GM19395 (cell line): Measurements from ENCODE around the gene OVOL2.
"Not testable (repeated sequence)": the region's sequence is repeated elsewhere in the genome, so short reads cannot be mapped to it uniquely, and the experiment has no call there.

Experiments
- ATAC-seq: cut with Tn5 transposase; IDR thresholded peaks from one replicate; pipeline ENCODE4 v1.9.1; 2021; ENCODE audit warnings: mild to moderate bottlenecking, moderate library complexity; ENCODE audit not compliant: unreplicated experiment

OVOL2 gene

DNA sequence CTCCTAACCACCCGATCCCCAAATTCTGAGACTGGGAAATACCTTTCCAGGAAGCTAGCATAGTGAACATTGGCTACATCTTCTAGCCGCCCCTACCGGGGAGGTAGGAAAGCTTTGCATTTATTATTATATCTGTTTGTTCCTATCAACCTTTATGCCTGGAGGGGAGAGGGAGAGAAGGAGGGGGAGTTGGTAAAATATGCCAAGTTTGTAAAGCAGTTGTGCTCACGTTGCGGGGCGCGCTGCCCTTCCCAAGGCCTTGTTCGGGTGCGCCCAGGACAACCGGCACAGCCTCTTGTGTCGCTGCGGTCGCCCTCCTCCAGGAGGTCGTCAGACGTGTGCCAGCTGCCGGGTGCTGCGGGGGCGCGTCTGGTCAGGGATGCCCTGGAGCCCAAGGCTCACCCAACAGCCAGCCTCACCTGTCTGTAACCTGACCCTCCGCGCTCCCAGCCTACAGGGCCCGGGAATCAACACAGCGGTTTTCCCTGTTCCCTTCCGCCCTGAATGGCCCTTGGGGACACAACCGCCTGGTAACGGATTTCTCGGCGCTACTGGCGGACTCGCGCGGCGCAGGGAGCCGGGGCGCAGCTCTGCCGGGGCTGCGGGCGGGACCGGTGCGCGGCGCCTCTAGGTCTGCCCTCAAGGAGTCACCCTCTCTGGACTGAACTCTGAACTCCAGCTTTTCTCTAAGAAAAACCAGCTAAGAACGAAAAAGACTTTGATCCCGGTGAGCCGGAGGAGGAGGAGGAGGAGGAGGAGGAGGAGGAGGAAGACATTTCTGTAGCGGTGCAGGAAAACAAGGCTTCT, 1.1 kb upstream of the OVOL2 start:
- no peak for ATAC-seq

DNA sequence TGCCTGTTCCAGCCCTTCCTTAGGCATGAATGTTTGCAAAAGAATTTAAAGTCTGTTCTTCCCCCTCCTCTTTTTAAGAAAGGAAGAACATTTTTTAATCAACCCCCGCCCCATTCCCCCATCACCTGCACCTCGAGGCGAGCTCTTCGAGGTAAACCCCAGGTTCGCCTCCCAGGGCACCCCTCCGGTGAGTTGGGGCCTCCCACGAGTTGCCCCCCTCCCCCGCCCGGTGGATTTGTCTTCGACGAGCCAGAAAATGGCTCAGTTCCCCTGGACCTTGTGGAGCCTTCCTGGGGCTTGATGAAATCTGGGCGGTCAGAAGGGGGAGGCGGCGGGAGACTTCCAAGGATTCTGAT, 256 bp upstream of the OVOL2 start:
- ATAC-seq = no peak

DNA sequence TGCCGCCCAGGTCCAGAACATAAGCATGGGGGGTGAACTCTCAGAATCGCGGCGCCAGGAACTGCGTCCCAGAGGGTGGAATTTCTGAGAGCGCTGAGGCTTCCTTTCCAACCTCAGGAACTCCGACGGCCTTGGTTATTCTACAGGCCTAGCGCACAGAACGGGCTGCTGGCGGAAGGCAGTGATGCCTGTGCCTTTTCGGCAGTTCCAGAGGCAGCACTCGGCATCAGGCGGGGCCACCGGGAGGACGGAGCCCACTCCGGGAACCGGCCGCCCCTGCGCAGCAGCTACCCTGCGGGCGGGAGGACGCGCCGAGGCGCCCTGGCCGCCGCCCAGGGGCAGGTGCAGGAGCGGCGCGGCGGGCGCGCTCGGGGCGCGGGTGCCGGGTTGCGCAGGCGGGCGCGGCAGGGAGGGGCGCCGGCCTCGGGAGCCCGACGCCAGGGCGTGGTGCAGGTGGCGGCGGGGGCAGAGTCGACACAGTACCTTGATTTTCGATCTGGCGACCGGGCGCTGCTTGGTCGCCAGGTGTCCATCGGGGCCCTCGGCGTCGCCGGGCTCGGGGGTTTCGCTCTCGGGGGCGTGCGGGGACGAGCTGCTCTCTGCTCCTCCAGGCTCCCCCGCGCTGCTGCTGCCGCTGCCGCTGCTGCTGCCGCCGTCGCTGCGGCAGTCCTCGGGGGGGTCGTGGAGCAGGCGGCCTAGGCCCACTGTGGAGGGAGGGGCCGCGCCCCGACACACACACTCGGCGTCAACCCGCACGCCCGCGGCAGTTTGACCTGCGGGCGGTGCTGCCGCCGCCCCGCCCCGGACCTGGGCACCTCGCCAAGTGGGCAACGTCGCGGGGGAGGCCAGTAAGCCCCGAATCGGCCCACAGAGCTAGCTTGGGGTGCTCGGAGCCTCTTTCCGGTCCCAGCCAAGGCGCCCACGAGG, 1.3 kb downstream of the OVOL2 start:
- ATAC-seq = no peak

DNA sequence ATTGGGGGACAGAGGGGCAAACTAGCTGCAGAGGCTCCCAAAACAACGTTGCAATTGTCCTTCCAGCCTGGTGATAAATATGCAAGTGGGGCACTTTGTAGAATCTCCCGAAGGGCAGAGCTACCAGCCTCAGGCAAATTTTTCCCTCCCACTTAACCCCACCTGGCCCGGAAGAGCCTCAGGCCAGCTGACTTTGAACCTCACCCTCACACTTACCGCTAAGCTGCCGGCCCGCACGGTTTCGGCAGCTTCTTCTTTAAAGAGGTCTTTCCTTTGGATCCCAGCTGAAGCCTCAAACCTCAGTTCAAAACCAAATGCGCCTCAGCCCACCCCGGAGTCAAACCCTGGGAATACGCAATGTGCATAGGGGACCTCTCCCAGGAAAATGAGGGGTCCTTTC, 2.5 kb downstream of the OVOL2 start:
- no peak for ATAC-seq

DNA sequence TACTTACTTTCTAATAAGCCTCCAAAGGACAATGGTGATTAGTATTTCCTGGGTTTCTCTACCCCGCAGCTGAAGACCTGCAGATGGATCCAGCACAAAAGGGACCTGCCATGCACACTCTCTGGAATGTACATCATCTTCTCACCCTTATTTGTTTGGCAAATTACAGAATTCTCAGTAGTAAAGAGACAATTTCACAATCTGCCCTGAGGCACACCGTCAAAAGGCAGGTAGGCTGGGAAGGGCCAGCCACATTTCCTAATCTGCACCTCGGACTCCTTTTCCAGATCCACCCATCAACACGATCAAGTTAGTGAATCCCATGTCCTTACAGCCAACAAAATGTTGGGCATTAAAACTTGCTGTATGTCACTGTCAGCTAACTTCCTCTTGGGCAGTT, 4.9 kb downstream of the OVOL2 start:
- ATAC-seq = no peak

DNA sequence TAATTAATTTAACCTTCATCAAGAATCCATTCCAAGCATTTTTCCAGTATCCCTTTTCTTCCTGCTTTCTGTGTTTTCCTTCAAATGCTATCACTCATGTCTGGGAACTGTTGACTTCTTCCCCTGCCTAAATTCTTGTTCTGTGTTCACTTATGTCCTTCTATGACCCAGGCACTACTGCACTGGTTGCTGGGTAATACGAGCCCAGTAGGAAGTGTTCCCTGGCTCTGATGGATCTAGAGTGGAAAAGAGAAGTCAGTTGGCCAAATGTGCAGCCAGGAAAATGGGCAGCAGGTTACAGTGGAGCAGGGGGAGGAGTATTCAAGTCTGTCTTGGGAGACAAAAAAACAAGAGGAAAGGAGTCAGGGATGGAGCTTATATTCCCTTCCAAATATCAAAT, 7.1 kb downstream of the OVOL2 start:
- no peak for ATAC-seq

DNA sequence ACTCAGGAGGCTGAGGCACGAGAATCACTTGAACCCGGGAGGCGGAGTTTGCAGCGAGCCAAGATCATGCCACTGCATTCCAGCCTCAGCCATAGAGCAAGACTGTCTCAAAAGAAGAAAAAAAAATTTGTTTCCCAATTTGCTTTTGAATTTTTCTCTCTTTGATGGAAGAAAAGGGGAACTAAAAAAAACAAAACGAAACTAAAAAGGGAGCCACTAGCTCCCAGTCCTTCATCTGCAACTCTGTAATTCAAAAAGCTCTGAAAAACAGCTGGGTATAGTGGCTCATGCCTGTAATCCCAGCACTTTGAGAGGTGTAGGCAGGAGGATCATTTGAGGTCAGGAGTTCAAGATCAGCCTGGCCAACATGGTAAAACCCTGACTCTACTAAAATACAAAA, 9.5 kb downstream of the OVOL2 start:
- no peak for ATAC-seq

DNA sequence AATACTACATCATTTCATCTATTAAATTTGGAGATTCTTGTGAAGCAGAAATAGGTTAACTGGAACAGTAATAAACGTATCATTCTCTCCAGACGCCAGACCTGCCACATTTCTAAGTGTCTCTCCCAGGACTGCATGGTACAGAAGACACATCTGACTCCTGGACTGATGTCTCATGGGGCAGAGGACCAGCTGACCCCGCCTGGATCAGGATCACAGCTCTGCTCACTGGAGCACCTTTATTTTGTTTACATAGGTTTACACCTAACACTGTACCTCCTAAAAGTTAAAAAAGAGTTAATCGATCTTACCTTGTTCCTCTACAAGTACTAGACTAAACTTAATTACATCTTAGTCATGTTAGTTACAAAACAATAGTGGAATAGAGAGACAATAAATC, 11.2 kb downstream of the OVOL2 start:
- ATAC-seq = no peak

DNA sequence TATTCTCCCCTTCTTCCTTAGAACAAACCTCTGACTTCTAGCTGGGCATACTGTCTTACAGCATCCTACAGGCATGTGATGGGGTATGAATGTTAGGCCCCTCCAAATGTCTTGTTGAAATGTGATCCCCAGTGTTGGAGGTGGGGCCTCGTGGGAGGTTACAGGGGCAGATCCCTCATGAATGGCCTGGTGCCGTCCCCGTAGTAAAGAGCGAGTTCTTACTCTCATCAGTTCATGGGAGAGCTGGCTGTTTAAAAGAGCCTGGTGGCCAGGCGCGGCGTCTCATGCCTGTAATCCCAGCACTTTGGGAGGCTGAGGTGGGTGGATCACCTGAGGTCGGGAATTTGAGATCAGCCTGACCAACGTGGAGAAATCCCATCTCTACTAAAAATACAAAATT, 15.5 kb downstream of the OVOL2 start:
- ATAC-seq = no peak

DNA sequence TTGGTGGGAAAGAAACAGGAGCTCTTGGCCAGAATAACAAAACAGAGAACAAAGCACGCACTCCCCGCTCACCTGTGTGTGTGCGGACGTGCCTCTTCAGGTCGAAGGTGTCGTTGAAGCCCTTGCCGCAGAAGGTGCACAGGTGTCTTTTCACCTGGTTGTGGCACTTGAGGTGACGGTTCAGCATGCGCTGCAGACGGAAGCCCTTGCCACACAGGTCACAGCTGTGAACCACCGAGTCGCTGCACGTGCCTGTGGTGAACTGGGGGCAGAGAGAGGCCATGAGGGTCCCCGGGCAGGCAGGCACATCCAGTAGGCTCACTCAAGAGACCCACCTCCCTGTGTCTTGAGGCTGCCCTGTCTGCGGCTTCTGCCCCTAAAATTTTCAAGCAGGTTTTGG, 16.3 kb downstream of the OVOL2 start:
- ATAC-seq = no peak

DNA sequence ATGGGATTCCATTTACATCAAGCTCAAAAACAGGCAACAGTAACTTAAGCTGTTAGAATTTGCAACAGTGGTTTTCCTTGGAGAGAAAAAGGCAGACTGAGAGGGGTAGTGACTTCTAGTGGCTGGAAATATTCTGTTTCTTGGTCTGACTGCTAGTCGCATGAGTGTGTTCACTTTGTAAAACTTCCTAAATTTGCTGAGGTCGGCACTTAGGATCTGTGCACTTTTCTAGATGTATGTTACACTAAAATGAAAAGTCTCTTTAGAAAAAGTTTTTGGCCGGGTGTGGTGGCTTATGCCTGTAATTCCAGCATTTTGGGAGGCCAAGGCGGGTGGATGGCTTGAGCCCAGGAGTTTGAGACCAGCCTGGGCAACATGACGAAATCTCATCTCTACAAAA, 18.7 kb downstream of the OVOL2 start:
- no peak for ATAC-seq

DNA sequence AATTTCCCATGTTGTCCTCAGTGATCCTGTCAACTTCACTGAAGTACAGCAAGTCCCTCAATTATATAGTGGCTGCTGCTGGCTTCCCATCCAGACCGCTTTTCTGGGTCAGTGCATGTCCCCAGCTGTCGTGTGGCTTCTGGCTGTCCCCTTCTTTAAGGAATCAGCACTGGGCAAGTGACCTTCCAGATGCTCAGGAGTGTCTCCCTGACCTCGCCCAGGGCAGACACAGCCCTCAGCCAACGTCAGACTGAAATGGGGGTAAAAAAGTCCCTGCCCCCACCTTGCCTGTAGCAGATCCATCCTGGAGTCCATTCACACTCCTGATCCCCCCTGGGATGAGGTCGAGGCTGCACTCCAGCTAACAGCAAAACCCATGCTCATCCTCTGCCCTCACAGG, 23.7 kb downstream of the OVOL2 start:
- ATAC-seq = no peak

DNA sequence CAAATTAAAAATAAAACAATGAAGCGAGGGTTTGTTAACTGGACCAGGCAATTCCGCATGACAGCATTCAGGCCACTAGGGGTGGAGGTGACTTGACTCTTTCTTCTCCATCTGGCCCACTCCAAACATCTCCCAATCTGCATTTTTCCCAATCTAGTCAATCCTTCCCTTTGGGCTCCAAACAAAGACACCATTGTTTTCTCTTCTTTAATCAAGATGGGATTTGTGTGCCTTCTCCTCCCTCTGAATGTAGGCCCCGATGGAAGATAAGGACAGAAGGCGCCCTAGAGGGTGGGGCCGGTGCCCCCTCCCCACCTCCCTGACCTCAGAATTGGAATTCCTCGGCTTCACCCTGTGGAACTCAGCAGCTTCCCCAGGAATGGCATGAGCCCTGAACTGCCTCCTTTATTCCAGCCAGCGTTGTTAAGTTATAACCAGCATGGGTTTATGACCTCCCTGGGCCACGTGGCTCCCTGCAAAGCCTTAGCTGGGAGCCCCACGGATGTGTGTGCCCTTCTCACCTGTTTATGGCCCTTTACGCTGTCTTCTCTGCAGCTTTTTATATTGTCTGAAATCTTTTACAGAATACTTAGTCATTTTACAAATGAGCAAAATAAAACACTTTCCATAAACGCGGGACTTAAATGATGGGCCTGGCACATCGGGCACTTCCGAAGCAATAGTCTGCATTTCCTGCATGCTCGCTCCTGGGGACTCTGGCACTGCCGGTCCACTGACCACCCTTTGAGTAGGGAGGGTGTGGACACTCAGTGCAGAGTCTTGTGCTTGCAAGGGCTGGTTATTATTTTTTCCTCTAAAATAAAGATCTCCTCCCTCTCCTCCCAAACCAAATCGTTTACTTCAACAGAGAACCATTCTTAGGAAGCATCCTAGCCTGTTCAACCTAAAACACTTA, 24.5 kb downstream of the OVOL2 start:
- ATAC-seq = no peak

DNA sequence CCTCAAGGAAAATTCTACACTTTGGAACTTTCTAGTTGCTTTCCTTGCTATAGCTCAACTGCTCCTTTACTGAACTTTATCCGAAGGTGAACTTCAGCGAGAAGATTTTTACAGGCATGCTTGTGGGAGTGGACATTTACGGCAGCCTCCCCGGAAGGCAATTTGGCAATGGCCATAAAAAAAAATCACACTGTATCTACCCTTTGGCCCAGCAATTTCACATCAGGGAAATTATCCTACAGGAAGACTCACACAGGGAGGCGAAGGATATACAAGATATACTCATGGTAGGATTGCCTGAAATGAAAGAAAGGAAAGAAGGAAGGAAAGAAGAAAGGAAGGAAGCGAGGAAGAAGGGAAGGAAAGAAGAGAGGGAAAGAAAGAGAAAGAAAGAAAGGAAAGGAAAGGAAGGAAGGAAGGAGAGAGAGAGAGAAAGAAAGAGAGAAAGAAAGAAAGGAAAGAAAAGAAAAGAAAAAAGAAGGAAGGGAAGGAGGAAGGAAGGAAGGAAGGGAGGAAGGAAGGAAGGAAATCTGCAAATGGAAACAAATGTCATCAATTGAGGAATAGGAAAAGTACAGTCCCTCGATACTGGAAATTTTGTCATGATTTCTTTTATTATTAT, 25.7 kb downstream of the OVOL2 start:
- ATAC-seq = no peak

DNA sequence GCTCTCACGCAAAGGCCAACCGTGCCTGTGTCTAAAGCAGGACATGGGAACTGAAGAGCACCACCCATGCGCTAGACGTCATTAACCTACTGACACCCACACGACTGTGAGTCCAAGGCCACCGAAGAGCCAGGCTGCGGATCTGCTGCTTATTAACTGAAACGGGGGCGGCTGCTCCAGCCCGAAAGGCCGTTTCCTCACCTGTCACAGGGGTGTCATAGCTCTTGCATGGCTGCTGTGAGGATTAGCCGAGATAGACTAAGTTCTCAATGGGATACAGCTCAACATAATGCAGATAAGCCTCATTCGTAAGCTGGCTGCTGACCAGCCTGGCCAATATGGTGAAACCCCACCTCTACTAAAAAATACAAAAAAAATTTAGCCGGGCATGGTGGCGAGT, 26.7 kb downstream of the OVOL2 start:
- no peak for ATAC-seq

DNA sequence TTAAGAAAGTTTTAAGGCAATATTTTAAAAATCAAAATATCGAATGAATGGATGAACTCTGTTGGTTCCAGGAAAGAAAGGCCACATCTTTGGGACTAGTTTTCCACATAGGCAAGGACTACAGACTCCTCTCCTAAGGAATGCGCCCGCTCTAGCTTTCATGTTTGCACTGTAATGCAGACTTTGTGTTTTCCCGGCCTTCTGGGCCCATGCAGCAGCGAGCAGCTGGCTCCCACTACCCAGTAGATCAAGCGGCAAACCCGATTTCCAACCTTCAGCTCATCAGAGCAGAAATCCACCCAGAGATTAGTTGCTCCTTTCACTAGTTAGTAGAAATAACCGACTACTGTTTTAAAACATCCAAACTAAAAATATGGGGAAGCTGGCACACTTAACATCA, 27.7 kb downstream of the OVOL2 start:
- ATAC-seq = no peak

DNA sequence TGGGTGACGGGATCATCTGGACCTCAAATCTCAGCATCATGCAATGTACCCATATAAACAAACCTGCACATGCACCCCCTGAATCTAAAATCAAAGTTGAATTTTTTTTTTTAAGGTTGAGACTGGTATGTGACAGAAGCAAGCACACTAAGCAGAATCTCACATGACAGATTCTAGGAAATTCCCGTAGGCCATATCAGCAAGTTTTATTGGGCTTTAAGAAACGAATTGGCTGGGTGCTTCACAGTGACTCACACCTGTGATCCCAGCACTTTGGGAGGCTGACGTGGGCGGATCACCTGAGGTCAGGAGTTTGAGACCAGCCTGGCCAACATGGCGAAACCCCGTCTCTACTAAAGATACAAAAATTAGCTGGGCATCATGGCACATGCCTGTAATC, 30.7 kb downstream of the OVOL2 start:
- ATAC-seq = not testable (repeated sequence)

DNA sequence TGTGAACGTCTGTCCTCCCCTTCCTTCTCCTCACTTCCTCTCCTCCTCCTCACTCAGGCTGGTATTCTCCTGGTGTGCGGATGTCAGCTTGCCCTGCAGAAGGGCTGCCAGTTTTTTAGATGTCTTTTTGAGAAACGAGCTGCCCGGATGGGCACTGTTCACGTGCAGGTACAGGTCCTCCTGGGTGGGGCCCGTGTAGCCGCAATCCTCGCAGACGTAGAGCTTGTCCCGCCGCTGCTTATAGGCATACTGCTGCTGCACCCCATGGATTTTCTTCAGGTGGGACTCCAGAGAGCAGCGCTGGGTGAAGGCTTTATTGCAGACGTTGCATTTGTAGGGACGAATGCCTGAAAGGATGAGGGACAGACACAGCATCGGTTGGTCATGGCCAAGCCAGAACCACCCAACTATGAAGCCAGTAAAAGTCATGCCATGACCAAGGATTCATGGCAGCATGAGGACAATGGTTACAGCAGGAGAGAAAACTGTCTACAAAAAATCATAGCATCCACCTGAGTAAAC, 33.0 kb downstream of the OVOL2 start:
- ATAC-seq = no peak

DNA sequence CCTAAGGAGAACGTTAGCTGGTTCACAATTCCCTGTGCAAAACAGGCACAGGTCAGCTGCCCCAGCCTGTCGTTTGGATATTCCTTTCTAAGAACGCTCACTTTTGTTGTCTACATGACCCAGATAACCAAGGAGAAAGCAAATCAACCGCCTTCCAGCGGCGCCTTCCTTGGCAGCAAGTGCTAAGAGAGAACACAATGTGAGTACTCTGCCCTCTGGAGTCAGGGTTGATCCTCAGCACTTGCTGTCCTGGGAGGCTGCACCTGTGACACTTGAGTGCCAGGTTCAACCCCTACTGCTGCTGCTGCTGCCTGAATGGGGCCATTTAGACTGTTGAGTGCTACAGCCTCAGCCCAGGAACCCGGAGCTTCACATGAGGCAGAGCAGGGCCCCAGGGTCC, 36.8 kb downstream of the OVOL2 start:
- ATAC-seq = no peak

DNA sequence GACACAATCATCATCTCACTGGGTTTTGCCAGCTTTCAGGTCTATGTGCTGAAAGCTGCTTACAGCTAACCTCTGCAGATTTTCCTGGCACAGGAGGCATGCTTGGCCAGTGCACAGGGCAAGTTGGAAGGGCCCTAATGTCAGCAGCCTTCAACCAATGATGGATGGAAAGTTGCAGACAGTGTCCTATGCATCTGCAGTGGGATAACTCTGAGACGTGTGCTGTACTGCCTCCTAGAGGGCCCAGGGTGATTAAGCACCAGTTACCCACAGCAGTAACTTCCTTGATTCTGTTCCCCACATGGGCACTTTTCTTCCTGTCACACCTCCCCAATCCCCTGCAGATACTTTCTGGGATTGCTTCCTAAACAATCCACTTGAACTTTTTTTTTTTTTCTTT, 38.6 kb downstream of the OVOL2 start:
- peak; percentile 73 for ATAC-seq

DNA sequence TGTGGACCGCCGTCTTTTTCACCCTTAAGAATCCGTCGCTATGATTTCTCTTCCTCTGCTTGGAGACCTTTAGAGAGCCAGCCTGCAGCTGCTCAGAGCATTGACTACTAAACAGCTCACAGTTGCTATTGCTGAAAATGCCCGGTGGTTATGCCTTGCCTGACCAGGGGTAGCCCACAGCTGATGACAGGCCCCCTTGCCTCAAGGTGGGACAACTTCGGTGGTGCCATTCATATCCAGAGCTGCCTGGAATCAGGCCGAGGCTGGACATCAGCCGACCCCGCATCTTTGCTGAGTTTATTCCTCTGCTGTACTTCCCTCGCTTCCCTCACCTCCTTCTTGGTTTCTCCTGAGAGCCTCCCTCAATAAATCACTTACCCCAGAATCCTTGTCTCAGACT, 39.6 kb downstream of the OVOL2 start:
- no peak for ATAC-seq
